HG03064 (cell line): ENCODE data around the gene POLA1.

Experiments used
- ATAC-seq: cut with Tn5 transposase; IDR thresholded peaks from one replicate; pipeline ENCODE4 v1.9.1; 2021; ENCODE audit warnings: low read depth; ENCODE audit not compliant: unreplicated experiment

POLA1 gene

GRCh38 chrX:25018682-25019081 lies 325.0 kb downstream of the POLA1 start:
- ATAC-seq, result no peak

GRCh38 chrX:25019707-25020390 lies 326.1 kb downstream of the POLA1 start:
- ATAC-seq, result no peak

- no peak for ATAC-seq
These were observed 326.7 kb downstream of the POLA1 start for GRCh38 chrX:25020391-25020904.

GRCh38 chrX:25020905-25021449 lies 327.3 kb downstream of the POLA1 start:
- no peak for ATAC-seq

- ATAC-seq, result no peak
These were observed 329.0 kb downstream of the POLA1 start for GRCh38 chrX:25022499-25023325.

- ATAC-seq, result no peak
These were observed 330.2 kb downstream of the POLA1 start for GRCh38 chrX:25023908-25024307.

GRCh38 chrX:25025615-25026014 lies 331.9 kb downstream of the POLA1 start:
- no peak for ATAC-seq

GRCh38 chrX:25026576-25026975 lies 332.9 kb downstream of the POLA1 start:
- ATAC-seq, result no peak

- no peak for ATAC-seq
These were observed 335.0 kb downstream of the POLA1 start for GRCh38 chrX:25028726-25029125.

GRCh38 chrX:25029288-25029825 lies 335.6 kb downstream of the POLA1 start:
- ATAC-seq, result no peak

- ATAC-seq, result no peak
These were observed 341.2 kb downstream of the POLA1 start for GRCh38 chrX:25034889-25035288.

- ATAC-seq, result no peak
These were observed 345.3 kb downstream of the POLA1 start for GRCh38 chrX:25039036-25039435.

GRCh38 chrX:25043192-25043591 lies 349.5 kb downstream of the POLA1 start:
- ATAC-seq, result no peak
